ENCODE results near the gene HOXC10. TPM values are rescaled to one million over a fixed set of nuclear protein-coding genes. Genes with fewer than 3 reads are reported as not detected.

HOXC10 gene
- total RNA-seq, 1 donor from 2014 or later = not detected

GRCh38 chr12:53961025-53961761 lies 23.8 kb upstream of the HOXC10 start:
- Mint-ChIP-seq H3K4me3 (ENCODE audit: unreplicated experiment) (no peak overlapping the region), H3K4me1 (ENCODE audit: low read depth, unreplicated experiment) (no peaks in the 10 kb centered on the region), H3K9me3 (ENCODE audit: unreplicated experiment) (peaks cover 3% of the 10 kb centered on the region), H3K27ac (ENCODE audit: unreplicated experiment) (no peak overlapping the region), H3K36me3 (ENCODE audit: unreplicated experiment) (peaks cover 4% of the 10 kb centered on the region), H3K27me3 (ENCODE audit: unreplicated experiment) (peaks cover 47% of the 10 kb centered on the region)
- TF ChIP-seq CTCF (IDR thresholded peaks at IDR 0.05; ENCODE audit: partially characterized antibody, unreplicated experiment) = peak; percentile 30
- peak; percentile 79 for DNase-seq

- Mint-ChIP-seq H3K27me3 (ENCODE audit: unreplicated experiment) (peaks cover 52% of the 10 kb centered on the region), H3K27ac (ENCODE audit: unreplicated experiment) (no peak overlapping the region), H3K36me3 (ENCODE audit: unreplicated experiment) (peaks cover 4% of the 10 kb centered on the region), H3K4me1 (ENCODE audit: low read depth, unreplicated experiment) (no peaks in the 10 kb centered on the region), H3K9me3 (ENCODE audit: unreplicated experiment) (peaks cover 6% of the 10 kb centered on the region), H3K4me3 (ENCODE audit: unreplicated experiment) (no peak overlapping the region)
- no peak for TF ChIP-seq CTCF (IDR thresholded peaks at IDR 0.05; ENCODE audit: partially characterized antibody, unreplicated experiment)
- no peak for DNase-seq
Measured at GRCh38 chr12:53963005-53963404, 21.9 kb upstream of the HOXC10 start.

GRCh38 chr12:53963434-53964314 lies 21.3 kb upstream of the HOXC10 start:
- no peak for TF ChIP-seq CTCF (IDR thresholded peaks at IDR 0.05; ENCODE audit: partially characterized antibody, unreplicated experiment)
- Mint-ChIP-seq H3K36me3 (ENCODE audit: unreplicated experiment) (peaks cover 4% of the 10 kb centered on the region), H3K4me1 (ENCODE audit: low read depth, unreplicated experiment) (no peaks in the 10 kb centered on the region), H3K9me3 (ENCODE audit: unreplicated experiment) (peaks cover 4% of the 10 kb centered on the region), H3K27me3 (ENCODE audit: unreplicated experiment) (peaks cover 52% of the 10 kb centered on the region), H3K4me3 (ENCODE audit: unreplicated experiment) (no peak overlapping the region), H3K27ac (ENCODE audit: unreplicated experiment) (no peak overlapping the region)
- DNase-seq = no peak

GRCh38 chr12:53964315-53964713 lies 20.6 kb upstream of the HOXC10 start:
- Mint-ChIP-seq H3K36me3 (ENCODE audit: unreplicated experiment) (peaks cover 4% of the 10 kb centered on the region), H3K27ac (ENCODE audit: unreplicated experiment) (no peak overlapping the region), H3K27me3 (ENCODE audit: unreplicated experiment) (peaks cover 52% of the 10 kb centered on the region), H3K4me1 (ENCODE audit: low read depth, unreplicated experiment) (no peaks in the 10 kb centered on the region), H3K9me3 (ENCODE audit: unreplicated experiment) (peaks cover 4% of the 10 kb centered on the region), H3K4me3 (ENCODE audit: unreplicated experiment) (no peak overlapping the region)
- no peak for DNase-seq
- TF ChIP-seq CTCF (IDR thresholded peaks at IDR 0.05; ENCODE audit: partially characterized antibody, unreplicated experiment) = no peak

Measured in glutamatergic neuron (in vitro differentiated cells).